GM10847 (cell line): ENCODE results near the gene FBXW5.

ENCODE experiments used
- POLR2A ChIP-seq: IDR thresholded peaks from 2 replicates; pipeline ENCODE4 v1.6.1; 2011; ENCODE audit not compliant: insufficient read length; ENCODE audit errors: extremely low read depth

FBXW5 gene

DNA sequence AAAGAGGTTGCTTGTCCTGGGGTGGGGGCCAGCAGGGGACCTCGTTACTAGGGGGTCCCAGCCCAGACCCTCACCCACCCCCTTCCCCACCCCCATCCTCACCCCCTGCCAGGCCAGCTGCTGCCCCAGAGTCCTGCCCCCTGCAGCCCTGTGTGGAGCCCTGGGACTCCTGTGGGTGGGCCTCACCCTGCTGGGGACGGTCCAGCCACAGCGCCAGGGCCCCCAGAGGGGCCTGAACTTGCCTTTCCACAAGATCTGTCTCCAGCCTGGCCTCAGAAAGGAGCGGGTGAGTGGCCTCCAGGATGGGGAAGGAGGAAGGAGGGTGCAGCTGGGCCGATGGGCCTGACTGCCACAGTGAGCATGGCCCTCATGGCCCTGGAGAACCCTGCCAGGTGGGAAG, 25.2 kb upstream of the FBXW5 start:
- TF ChIP-seq POLR2A = no peak

GRCh38 chr9:136969150-136969549, 24.6 kb upstream of the FBXW5 start:
- no peak for TF ChIP-seq POLR2A

GRCh38 chr9:136968333-136969127, 24.0 kb upstream of the FBXW5 start:
- TF ChIP-seq POLR2A = no peak

GRCh38 chr9:136965771-136966484, 21.4 kb upstream of the FBXW5 start:
- no peak for TF ChIP-seq POLR2A

DNA sequence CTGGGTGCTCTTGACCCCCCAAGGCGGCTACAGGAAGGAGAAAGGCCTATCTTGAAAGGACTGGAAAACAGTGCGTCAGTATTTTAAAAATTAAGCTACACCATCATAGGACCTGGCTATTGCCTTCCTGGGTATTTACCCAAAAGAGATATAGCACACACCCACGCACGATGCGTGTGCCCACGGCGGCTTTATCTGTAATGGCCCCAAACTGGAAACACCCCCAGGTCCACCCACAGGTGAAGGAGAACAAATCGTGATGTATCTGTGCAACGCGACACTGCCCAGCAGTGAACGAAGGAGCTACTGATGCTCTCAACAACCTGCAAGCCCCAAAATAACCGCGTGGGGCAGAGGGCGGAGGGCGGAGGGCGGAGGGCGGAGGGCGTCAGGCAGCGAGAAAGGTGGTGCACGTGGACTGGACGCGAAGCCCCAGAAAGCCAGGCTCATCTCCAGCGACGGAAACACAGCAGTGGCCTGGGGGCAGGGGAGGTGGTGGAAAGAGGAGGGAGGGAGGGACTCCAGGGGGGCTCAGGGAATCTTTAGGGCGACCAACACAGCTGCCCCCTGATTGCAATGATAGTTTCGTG, 20.4 kb upstream of the FBXW5 start:
- no peak for TF ChIP-seq POLR2A

- TF ChIP-seq POLR2A = no peak
Observed at GRCh38 chr9:136964171-136964689, 19.7 kb upstream of the FBXW5 start.

DNA sequence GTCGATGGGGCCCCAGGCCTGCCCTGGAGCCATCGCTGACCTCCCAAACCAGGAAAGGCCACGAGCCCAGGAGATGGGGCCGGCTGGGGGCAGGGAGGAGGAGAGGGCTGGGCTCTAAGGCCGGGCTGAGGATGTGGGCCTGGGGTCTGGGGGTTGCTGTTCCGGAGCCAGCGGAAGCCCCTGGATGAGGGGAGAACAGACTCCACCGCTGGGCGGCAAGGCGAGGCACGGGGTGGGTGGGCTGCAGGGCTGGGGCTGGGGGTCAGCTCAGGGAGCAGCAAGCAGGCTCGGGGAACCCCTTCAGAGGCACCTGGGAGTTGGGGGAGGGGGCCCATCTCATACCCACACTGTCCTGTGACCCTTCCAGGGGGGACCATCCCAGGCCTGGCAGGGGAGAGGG, 19.2 kb upstream of the FBXW5 start:
- no peak for TF ChIP-seq POLR2A

GRCh38 chr9:136963341-136963740, 18.8 kb upstream of the FBXW5 start:
- TF ChIP-seq POLR2A = no peak

GRCh38 chr9:136962701-136963248, 18.2 kb upstream of the FBXW5 start:
- no peak for TF ChIP-seq POLR2A

DNA sequence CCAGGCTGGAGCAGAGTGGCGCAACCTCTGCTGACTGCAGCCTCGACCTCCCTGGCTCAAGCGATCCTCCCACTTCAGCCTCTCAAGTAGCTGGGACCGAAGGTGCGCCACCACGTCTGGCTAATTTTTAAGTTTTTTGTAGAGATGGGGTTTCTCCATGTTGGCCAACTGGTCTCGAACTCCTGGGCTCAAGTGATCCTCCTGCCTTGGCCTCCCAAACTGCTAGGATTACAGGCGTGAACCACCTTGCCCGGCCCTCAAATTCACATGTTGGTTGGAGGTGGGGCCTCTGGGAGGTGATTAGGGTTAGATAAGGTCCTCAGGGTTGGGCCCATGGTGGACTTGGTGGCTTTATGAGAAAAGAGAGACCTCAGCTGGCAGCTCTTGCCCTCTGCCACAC, 17.6 kb upstream of the FBXW5 start:
- no peak for TF ChIP-seq POLR2A

DNA sequence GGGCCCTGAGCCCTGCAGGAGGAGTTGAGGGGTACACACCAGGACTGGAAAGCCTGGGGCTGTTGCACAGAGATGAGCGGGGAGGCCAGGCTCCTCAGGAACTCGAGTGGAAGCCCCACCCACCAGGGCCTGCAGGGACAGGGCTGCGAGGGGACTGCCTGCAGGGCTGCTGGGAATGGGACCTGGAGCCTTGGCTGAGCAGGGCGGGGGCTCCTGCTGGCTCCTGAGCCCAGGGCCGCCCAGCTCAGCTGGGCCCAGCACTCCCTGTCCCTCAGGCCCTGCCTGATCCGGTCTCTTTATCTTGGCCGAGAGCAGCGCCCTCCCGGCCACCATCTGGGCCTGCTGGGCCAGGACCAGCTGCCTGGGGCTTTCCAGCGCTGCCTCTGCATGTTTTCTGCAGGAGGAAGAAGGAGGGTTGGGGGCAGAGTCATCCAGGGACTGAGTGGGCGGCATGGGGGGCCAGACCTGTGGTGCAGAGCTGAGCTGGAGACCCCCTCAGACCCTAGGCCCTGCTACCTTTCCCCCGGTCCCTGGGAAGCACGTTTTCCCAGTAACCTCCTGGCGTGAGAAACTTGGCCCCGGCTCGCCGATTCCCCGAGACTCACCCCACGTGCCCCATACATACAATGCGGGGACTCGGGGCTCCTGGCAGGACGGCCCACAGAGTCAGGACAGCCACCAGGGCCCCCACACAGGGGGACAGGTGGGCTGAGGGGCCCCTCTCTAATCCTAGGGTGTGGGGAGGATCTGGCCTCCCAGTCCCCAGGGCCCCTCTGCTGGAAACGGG, 16.9 kb upstream of the FBXW5 start:
- TF ChIP-seq POLR2A = no peak

DNA sequence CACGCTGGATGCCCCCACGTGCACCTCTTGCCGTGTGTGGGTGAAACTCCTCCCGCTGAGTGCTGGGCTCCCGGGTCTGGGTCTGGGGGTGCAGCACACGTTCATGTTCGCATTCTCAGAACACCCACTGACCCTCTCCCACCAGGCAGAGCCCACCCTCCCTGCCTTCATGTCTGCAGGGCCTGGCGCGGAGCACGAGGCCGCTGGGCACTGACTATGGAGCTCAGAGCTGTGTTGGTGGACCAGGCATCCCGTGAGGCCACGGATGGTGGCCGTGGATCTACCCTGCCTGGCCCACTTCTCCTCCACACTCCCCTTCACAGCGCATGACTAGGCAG, 16.4 kb upstream of the FBXW5 start:
- no peak for TF ChIP-seq POLR2A

GRCh38 chr9:136960212-136960937, 15.8 kb upstream of the FBXW5 start:
- TF ChIP-seq POLR2A = no peak

DNA sequence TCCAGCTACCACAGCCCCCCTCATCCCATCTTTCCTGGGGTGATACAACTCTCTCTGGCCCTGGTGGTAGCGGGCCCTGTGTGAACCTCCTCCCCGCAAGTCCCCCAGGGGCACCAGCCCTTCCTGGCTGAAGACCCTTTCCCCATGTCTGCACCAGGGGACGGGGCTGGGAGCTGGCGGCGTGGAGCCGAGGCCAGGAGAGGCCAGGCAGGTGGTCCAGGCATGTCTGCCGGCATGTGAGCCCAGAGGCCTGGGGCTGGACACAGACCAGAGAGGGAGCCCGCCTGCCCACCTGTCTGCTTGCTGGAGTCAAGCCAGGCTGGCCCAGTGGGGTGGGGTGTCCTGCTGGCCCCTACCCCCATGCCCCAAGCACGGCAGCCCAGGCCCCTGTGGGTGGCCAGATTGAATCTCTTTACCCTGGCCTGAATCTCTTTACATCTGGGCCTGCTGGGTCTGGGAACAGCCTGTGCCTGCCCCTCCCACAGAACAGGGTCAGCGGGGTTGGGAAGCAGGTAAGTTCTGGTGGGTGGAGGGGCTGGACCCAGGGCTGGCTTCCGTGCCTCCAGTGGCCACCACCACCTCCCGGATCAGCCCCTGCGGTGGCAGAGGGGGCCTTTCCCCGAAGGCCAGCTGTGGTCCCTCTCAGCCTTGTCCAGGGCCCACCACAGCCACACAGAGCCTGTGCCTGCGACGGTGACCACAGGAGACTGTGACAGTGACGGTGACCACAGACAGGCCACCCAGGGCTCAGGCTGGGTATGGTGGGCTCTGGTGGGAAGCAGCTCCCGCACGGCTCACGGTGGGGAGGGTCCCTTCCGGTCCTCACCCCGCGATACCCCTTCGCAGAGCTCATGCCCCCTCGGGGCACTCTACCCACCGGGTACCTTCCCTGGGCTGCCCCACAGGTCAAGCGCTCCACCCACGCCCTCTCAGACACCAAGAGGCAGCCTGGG, 14.6 kb upstream of the FBXW5 start:
- TF ChIP-seq POLR2A = no peak

DNA sequence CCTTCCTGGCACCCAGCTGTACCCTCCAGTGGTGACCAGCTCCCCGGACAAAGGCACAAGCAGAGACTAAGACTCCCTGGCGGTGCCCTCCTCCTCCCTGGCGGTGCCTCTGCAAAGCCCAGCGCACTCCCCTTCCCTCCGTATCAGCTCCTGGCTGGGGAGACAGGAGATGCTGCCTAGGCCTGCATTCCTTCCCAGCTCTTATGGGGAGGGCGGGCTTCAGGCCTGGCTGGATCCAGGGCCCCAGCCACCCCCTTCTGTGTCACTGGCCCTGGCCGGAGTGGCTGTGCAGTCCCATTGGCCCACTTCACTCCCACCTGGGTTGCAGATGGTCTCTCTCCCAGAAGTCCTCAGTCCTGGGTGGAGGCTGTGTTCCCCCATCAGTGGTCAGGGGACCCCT, 13.9 kb upstream of the FBXW5 start:
- no peak for TF ChIP-seq POLR2A
